ENCODE results near the gene SASH1.
A peak's percentile ranks its signal among the peaks of the same experiment; 100 is the strongest.

Gene SASH1

GRCh38 chr6:148465011-148465335, 122.3 kb downstream of the SASH1 start:
- H3K4me3 ChIP-seq (ENCODE audit: insufficient read depth, low read depth, low read length) = no peak overlapping the region
- H3K36me3 ChIP-seq (ENCODE audit: control insufficient read depth, insufficient read depth, low read length) = no peaks in the 10 kb centered on the region
- no peak overlapping the region for H3K27ac ChIP-seq (ENCODE audit: insufficient read depth, low read depth, low read length, poor library complexity, severe bottlenecking)
- 93 to 97% methylated on average over 5 of the region's 5 CpGs for WGBS, 2 experiments
- H3K27me3 ChIP-seq (ENCODE audit: control insufficient read depth, insufficient read depth, low read length, poor library complexity, severe bottlenecking) = no peaks in the 10 kb centered on the region
- peaks cover 4% of the 10 kb centered on the region for H3K4me1 ChIP-seq (ENCODE audit: control insufficient read depth, insufficient read depth, low read length)
- H3K9me3 ChIP-seq (ENCODE audit: control insufficient read depth, low read length) = no peaks in the 10 kb centered on the region

- H3K4me1 ChIP-seq (ENCODE audit: control insufficient read depth, insufficient read depth, low read length) = peaks cover 10% of the 10 kb centered on the region
- 89 to 94% methylated on average over 6 of the region's 6 CpGs for WGBS, 2 experiments
- H3K36me3 ChIP-seq (ENCODE audit: control insufficient read depth, insufficient read depth, low read length) = no peaks in the 10 kb centered on the region
- H3K9me3 ChIP-seq (ENCODE audit: control insufficient read depth, low read length) = no peaks in the 10 kb centered on the region
- H3K4me3 ChIP-seq (ENCODE audit: insufficient read depth, low read depth, low read length) = no peak overlapping the region
- H3K27ac ChIP-seq (ENCODE audit: insufficient read depth, low read depth, low read length, poor library complexity, severe bottlenecking) = no peak overlapping the region
- H3K27me3 ChIP-seq (ENCODE audit: control insufficient read depth, insufficient read depth, low read length, poor library complexity, severe bottlenecking) = no peaks in the 10 kb centered on the region
These were observed 123.0 kb downstream of the SASH1 start for GRCh38 chr6:148465670-148466069.

- H3K27ac ChIP-seq (ENCODE audit: insufficient read depth, low read depth, low read length, poor library complexity, severe bottlenecking) = no peak overlapping the region
- H3K4me3 ChIP-seq (ENCODE audit: insufficient read depth, low read depth, low read length) = no peak overlapping the region
- H3K9me3 ChIP-seq (ENCODE audit: control insufficient read depth, low read length) = no peaks in the 10 kb centered on the region
- 83 to 85% methylated on average over 4 of the region's 4 CpGs for WGBS, 2 experiments
- peaks cover 13% of the 10 kb centered on the region for H3K4me1 ChIP-seq (ENCODE audit: control insufficient read depth, insufficient read depth, low read length)
- no peaks in the 10 kb centered on the region for H3K36me3 ChIP-seq (ENCODE audit: control insufficient read depth, insufficient read depth, low read length)
- H3K27me3 ChIP-seq (ENCODE audit: control insufficient read depth, insufficient read depth, low read length, poor library complexity, severe bottlenecking) = no peaks in the 10 kb centered on the region
These were observed 123.5 kb downstream of the SASH1 start for GRCh38 chr6:148466158-148466557.

DNA sequence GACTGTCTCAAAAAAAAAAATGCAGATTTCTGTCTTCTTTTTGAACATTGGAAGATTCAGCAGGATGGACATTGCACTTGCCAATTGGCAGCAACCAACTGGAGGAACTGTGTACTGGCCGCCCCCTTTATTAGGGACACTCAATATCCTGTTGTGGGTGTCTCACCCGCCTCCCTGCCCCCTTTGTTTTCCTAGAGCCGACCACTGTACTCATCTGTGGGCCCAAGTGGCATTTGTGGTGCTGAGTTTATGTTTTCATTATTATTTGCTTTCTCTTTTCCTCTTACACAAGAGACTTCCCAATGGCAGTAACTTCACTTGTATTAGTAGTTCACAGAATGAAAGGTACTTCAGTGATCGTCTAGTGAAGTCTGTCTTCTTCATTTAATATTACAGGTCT, 125.3 kb downstream of the SASH1 start:
- H3K4me3 ChIP-seq (ENCODE audit: insufficient read depth, low read depth, low read length) = no peak overlapping the region
- WGBS, 2 experiments = 91% methylated on average over 4 of the region's 4 CpGs
- no peaks in the 10 kb centered on the region for H3K27me3 ChIP-seq (ENCODE audit: control insufficient read depth, insufficient read depth, low read length, poor library complexity, severe bottlenecking)
- peaks cover 17% of the 10 kb centered on the region for H3K4me1 ChIP-seq (ENCODE audit: control insufficient read depth, insufficient read depth, low read length)
- H3K27ac ChIP-seq (ENCODE audit: insufficient read depth, low read depth, low read length, poor library complexity, severe bottlenecking) = no peak overlapping the region
- no peaks in the 10 kb centered on the region for H3K9me3 ChIP-seq (ENCODE audit: control insufficient read depth, low read length)
- no peaks in the 10 kb centered on the region for H3K36me3 ChIP-seq (ENCODE audit: control insufficient read depth, insufficient read depth, low read length)

- Histone ChIP-seq H3K9me3 (ENCODE audit: control insufficient read depth, low read length) (no peaks in the 10 kb centered on the region), H3K4me3 (ENCODE audit: insufficient read depth, low read depth, low read length) (no peak overlapping the region), H3K27ac (ENCODE audit: insufficient read depth, low read depth, low read length, poor library complexity, severe bottlenecking) (no peak overlapping the region), H3K36me3 (ENCODE audit: control insufficient read depth, insufficient read depth, low read length) (peaks cover 5% of the 10 kb centered on the region), H3K27me3 (ENCODE audit: control insufficient read depth, insufficient read depth, low read length, poor library complexity, severe bottlenecking) (no peaks in the 10 kb centered on the region), H3K4me1 (ENCODE audit: control insufficient read depth, insufficient read depth, low read length) (peaks cover 14% of the 10 kb centered on the region)
- WGBS, 2 experiments = 86 to 91% methylated on average over 8 of the region's 8 CpGs
These were observed 127.5 kb downstream of the SASH1 start for GRCh38 chr6:148470156-148470555.

- WGBS, 2 experiments = 81 to 86% methylated on average over 10 of the region's 10 CpGs
- Histone ChIP-seq H3K27ac (ENCODE audit: insufficient read depth, low read depth, low read length, poor library complexity, severe bottlenecking) (no peak overlapping the region), H3K9me3 (ENCODE audit: control insufficient read depth, low read length) (no peaks in the 10 kb centered on the region), H3K4me3 (ENCODE audit: insufficient read depth, low read depth, low read length) (no peak overlapping the region), H3K4me1 (ENCODE audit: control insufficient read depth, insufficient read depth, low read length) (peaks cover 14% of the 10 kb centered on the region), H3K27me3 (ENCODE audit: control insufficient read depth, insufficient read depth, low read length, poor library complexity, severe bottlenecking) (no peaks in the 10 kb centered on the region), H3K36me3 (ENCODE audit: control insufficient read depth, insufficient read depth, low read length) (peaks cover 5% of the 10 kb centered on the region)
These were observed 128.2 kb downstream of the SASH1 start for GRCh38 chr6:148470606-148471465.

DNA sequence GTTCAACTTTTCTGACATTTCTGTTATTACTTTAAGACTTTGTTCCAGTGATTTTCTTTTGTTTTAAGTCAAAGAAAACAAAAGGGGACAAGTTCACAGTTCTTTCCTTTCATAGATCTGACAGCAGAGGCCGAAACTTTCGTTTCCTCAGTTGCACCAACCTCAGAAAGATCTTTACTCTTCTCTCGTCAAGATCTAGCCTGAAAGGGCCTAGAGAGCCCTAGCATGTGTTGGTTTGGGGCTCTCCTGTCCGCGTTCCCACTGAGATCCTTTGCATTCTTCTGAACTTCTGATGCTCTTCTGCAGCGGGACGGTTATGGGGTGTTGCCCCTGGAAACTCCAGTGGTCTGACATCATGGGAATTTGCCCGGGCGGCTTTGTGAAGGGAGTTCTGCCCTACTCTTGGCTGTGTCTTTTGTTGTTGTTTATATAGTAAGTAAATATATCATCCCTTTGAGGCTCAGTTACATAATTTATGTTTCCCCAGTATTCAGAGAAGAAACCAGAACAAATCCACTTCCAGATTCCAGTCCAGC, 129.1 kb downstream of the SASH1 start:
- peaks cover 14% of the 10 kb centered on the region for H3K4me1 ChIP-seq (ENCODE audit: control insufficient read depth, insufficient read depth, low read length)
- H3K9me3 ChIP-seq (ENCODE audit: control insufficient read depth, low read length) = no peaks in the 10 kb centered on the region
- peaks cover 5% of the 10 kb centered on the region for H3K36me3 ChIP-seq (ENCODE audit: control insufficient read depth, insufficient read depth, low read length)
- peak overlapping the region; percentile 29 for H3K27ac ChIP-seq (ENCODE audit: insufficient read depth, low read depth, low read length, poor library complexity, severe bottlenecking)
- no peaks in the 10 kb centered on the region for H3K27me3 ChIP-seq (ENCODE audit: control insufficient read depth, insufficient read depth, low read length, poor library complexity, severe bottlenecking)
- no peak overlapping the region for H3K4me3 ChIP-seq (ENCODE audit: insufficient read depth, low read depth, low read length)
- WGBS, 2 experiments = 89 to 92% methylated on average over 7 to 9 of the region's 9 CpGs

DNA sequence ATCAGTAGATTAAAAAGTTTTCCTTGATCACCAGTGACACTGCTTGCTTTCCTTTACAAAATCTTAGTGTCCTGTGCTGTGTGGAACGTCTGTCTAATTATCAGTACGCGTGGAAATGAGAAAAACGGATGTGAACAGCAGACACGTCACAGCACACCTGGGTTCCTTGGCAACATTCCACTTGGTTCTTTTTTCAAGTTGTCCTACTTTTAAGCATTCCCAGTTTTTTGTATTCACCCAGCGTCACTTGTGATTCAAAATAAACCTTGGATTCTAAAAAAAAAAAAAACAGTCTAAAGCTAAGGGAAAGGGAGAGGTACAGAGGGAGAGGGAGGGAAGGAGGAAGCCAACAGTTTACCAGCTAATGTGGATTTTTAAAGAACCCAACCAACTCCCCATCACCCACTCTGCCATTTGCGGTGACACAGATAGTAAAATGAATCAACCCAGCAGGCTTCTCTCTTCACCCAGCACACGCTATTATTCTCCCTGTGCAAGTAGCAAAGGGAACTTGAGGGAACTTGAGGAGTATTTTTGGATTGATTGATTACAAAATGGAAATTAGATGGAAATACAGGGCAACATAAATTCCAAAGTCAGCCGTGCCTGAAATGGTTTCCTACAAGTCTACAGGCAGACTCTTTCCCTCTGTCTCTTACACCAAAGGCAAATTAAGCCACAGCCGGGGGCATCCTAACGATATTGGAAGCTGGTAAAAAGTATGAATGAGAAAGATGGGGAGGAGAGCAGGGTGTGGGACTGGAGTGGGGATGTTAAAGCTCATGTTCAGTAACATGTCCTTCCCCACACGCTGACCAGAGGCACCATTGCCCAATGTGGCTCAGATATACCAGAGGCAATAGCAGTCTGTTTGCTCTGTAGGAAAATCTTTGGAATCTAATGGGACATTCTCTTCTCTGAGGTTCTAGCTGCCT, 129.8 kb downstream of the SASH1 start:
- Histone ChIP-seq H3K4me1 (ENCODE audit: control insufficient read depth, insufficient read depth, low read length) (peaks cover 14% of the 10 kb centered on the region), H3K9me3 (ENCODE audit: control insufficient read depth, low read length) (no peaks in the 10 kb centered on the region), H3K27ac (ENCODE audit: insufficient read depth, low read depth, low read length, poor library complexity, severe bottlenecking) (peak overlapping the region; percentile 29), H3K27me3 (ENCODE audit: control insufficient read depth, insufficient read depth, low read length, poor library complexity, severe bottlenecking) (no peaks in the 10 kb centered on the region), H3K36me3 (ENCODE audit: control insufficient read depth, insufficient read depth, low read length) (peaks cover 5% of the 10 kb centered on the region), H3K4me3 (ENCODE audit: insufficient read depth, low read depth, low read length) (no peak overlapping the region)
- 92 to 95% methylated on average over 11 to 12 of the region's 12 CpGs for WGBS, 2 experiments

DNA sequence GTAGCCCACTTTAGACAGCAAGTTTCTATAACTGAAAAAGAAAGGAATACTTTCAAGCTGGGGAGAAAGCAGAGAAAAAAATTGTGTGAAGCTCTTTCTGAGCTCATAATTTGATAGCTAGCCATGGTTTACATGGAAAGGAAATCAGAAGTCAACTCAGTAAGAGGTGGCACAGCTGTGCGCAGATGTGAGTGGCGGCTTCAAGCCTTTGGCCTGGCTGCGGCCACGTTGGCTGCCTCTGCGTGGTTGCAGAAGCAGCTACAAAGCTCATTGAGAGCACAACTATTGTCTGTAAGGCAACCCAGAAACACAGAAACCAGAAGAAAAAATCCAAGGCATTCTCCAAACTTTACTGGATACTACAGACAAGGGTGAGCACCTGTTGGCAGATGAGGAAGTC, 136.9 kb downstream of the SASH1 start:
- Histone ChIP-seq H3K27me3 (ENCODE audit: control insufficient read depth, insufficient read depth, low read length, poor library complexity, severe bottlenecking) (no peaks in the 10 kb centered on the region), H3K36me3 (ENCODE audit: control insufficient read depth, insufficient read depth, low read length) (peaks cover 3% of the 10 kb centered on the region), H3K27ac (ENCODE audit: insufficient read depth, low read depth, low read length, poor library complexity, severe bottlenecking) (no peak overlapping the region), H3K4me1 (ENCODE audit: control insufficient read depth, insufficient read depth, low read length) (no peaks in the 10 kb centered on the region), H3K4me3 (ENCODE audit: insufficient read depth, low read depth, low read length) (no peak overlapping the region), H3K9me3 (ENCODE audit: control insufficient read depth, low read length) (no peaks in the 10 kb centered on the region)
- 96 to 98% methylated on average over 5 of the region's 5 CpGs for WGBS, 2 experiments

GRCh38 chr6:148487461-148487860, 144.8 kb downstream of the SASH1 start:
- Histone ChIP-seq H3K9me3 (ENCODE audit: control insufficient read depth, low read length) (no peaks in the 10 kb centered on the region), H3K4me1 (ENCODE audit: control insufficient read depth, insufficient read depth, low read length) (no peaks in the 10 kb centered on the region), H3K27me3 (ENCODE audit: control insufficient read depth, insufficient read depth, low read length, poor library complexity, severe bottlenecking) (no peaks in the 10 kb centered on the region), H3K36me3 (ENCODE audit: control insufficient read depth, insufficient read depth, low read length) (peaks cover 5% of the 10 kb centered on the region), H3K27ac (ENCODE audit: insufficient read depth, low read depth, low read length, poor library complexity, severe bottlenecking) (no peak overlapping the region), H3K4me3 (ENCODE audit: insufficient read depth, low read depth, low read length) (no peak overlapping the region)
- 92 to 93% methylated on average over 10 of the region's 10 CpGs for WGBS, 2 experiments

Data from ectodermal cell (in vitro differentiated cells).